ENCODE results near the gene WBP1L.

- TF ChIP-seq CTCF (IDR thresholded peaks at IDR 0.05; ENCODE audit: low read depth, low read length, missing input control) (no peak), YY1 (IDR thresholded peaks at IDR 0.05) (no peak), ATF3 (IDR thresholded peaks at IDR 0.05) (no peak), GABPA (IDR thresholded peaks at IDR 0.05 in 1 of 2, conservative IDR thresholded peaks at IDR 0.05 in 1 of 2) (no peak), TAF1 (conservative IDR thresholded peaks at IDR 0.05) (no peak), MAX (IDR thresholded peaks at IDR 0.05) (no peak), REST (IDR thresholded peaks at IDR 0.05) (no peak), JUND (IDR thresholded peaks at IDR 0.05) (no peak), FOXA1 (IDR thresholded peaks at IDR 0.05) (no peak), ZBTB33 (IDR thresholded peaks at IDR 0.05) (no peak), EGR1 (IDR thresholded peaks at IDR 0.05; ENCODE audit: low read depth in 2 of 2) (no peak), RAD21 (IDR thresholded peaks at IDR 0.05) (no peak), SP1 (IDR thresholded peaks at IDR 0.05) (no peak), RXRA (IDR thresholded peaks at IDR 0.05) (no peak)
These were observed 3.5 kb upstream of the WBP1L start for GRCh38 chr10:102740229-102740628.

Data from liver (tissue), 3 donors.